HCT116 (cell line): ENCODE results near the gene GJD3. TPM values are rescaled to one million over a fixed set of nuclear protein-coding genes. Genes with fewer than 3 reads are reported as not detected.

ENCODE experiments used
- ATAC-seq: fragments of 200-7000 bp; cut with Tn5 transposase; 2 replicates; pipeline ENCODE4 v1.9.1; 2020; ENCODE audit warnings: mild to moderate bottlenecking, moderate library complexity
- BruUV-seq: library from RNA; stranded (reverse); fragments of 400-500 nt; replicated peaks from 2 replicates; lab custom pipeline; 2021; lab: Mats Ljungman, UMichigan
- CTCF ChIA-PET: fragments of 300-600 bp; sonication (Branson Sonifier 250); formaldehyde crosslinking; loops from one replicate; lab custom pipeline; 2021; ENCODE audit warnings: antibody characterized with exemption; lab: Charles Lee
- POLR2A ChIA-PET: fragments of 300-600, 350-600 bp; sonication (Branson Sonifier 250); formaldehyde crosslinking; loops from one replicate; lab custom pipeline; 2021; ENCODE audit warnings: antibody characterized with exemption; lab: Charles Lee
- RAD21 ChIA-PET, 2 experiments: fragments of 300-600 bp; sonication (Branson Sonifier 250); formaldehyde crosslinking; loops; one replicate each; lab custom pipeline; 2023; ENCODE audit warnings: low total read pairs in 2 of 2; ENCODE audit not compliant: uncharacterized antibody in 2 of 2, unreplicated experiment in 2 of 2, low non-redundant PET in 1 of 2; lab: Charles Lee
- DNase-seq: peaks from one replicate; pipeline ENCODE4 v3.0.0-alpha.2; 2010; ENCODE audit warnings: low read depth, low spot score
- H2AFZ ChIP-seq: fragments of 200-600 bp; shearing (Covaris generic), sonication (generic); 2 replicates; pipeline ENCODE4 v1.6.1; 2017; ENCODE audit warnings: low read depth, mixed run types, mixed read lengths, antibody characterized with exemption, low read length; ENCODE audit not compliant: poor library complexity, severe bottlenecking
- H3K27ac ChIP-seq: 2 replicates; pipeline ENCODE4 v1.5.1; 2012; ENCODE audit warnings: low read depth, low read length
- H3K27me3 ChIP-seq: fragments of 200-600 bp; sonication (generic); 2 replicates; pipeline ENCODE4 v1.6.1; 2016; ENCODE audit warnings: mixed run types, low read length, mixed read lengths; ENCODE audit not compliant: insufficient read depth
- H3K36me3 ChIP-seq, 2 experiments: fragments of 200-500 bp in 1 of 2; fragments of 200-600 bp in 1 of 2; sonication (Bioruptor generic) in 1 of 2; sonication (generic) in 1 of 2; 2 replicates each; pipeline versions ENCODE4 v1.5.1 to v1.6.1; 2014 to 2016; ENCODE audit warnings: low read length in 2 of 2, inconsistent platforms in 1 of 2, mixed read lengths in 1 of 2, mixed run types in 1 of 2; ENCODE audit not compliant: insufficient read depth in 2 of 2, control insufficient read depth in 1 of 2
- H3K4me1 ChIP-seq, 2 experiments: fragments of 200-600 bp in 1 of 2; sonication (generic) in 1 of 2; 2 replicates each; pipeline versions ENCODE4 v1.5.1 to v1.6.1; 2012 to 2017; ENCODE audit warnings: low read length in 2 of 2, inconsistent platforms in 1 of 2, mild to moderate bottlenecking in 1 of 2, mixed read lengths in 1 of 2, mixed run types in 1 of 2, moderate library complexity in 1 of 2; ENCODE audit not compliant: insufficient read depth in 2 of 2, control insufficient read depth in 1 of 2
- H3K4me2 ChIP-seq: fragments of 200-600 bp; sonication (generic); 2 replicates; pipeline ENCODE4 v1.6.1; 2017; ENCODE audit warnings: mixed run types, low read length, mixed read lengths
- H3K4me3 ChIP-seq, 2 experiments: fragments of 200-600 bp in 1 of 2; sonication (generic) in 1 of 2; replicated peaks in 1 of 2; 2 replicates each; pipeline ENCODE4 v1.5.1; 2011 to 2016; ENCODE audit warnings: low read length in 2 of 2, control low read depth in 1 of 2, low read depth in 1 of 2, mild to moderate bottlenecking in 1 of 2, mixed read lengths in 1 of 2, mixed run types in 1 of 2
- H3K79me2 ChIP-seq: fragments of 200-600 bp; sonication (generic); 2 replicates; pipeline ENCODE4 v1.6.1; 2017; ENCODE audit warnings: mild to moderate bottlenecking, mixed run types, low read length, moderate library complexity, mixed read lengths; ENCODE audit not compliant: insufficient read depth
- H3K9ac ChIP-seq: fragments of 200-600 bp; sonication (generic); 2 replicates; pipeline ENCODE4 v1.6.1; 2016; ENCODE audit warnings: low read length, mixed read lengths
- H3K9me2 ChIP-seq: fragments of 200-600 bp; sonication (generic), shearing (Covaris generic); 2 replicates; pipeline ENCODE4 v1.6.1; 2017; ENCODE audit warnings: mixed run types, mild to moderate bottlenecking, moderate library complexity; ENCODE audit not compliant: insufficient read depth
- H3K9me3 ChIP-seq, 2 experiments: fragments of 200-500 bp in 1 of 2; fragments of 200-600 bp in 1 of 2; sonication (Bioruptor generic) in 1 of 2; sonication (generic) in 1 of 2; 2 replicates each; pipeline ENCODE4 v1.6.1; 2014 to 2017; ENCODE audit warnings: low read length in 2 of 2, mixed read lengths in 2 of 2, inconsistent platforms in 1 of 2, low read depth in 1 of 2, mild to moderate bottlenecking in 1 of 2, mixed run types in 1 of 2, moderate library complexity in 1 of 2; ENCODE audit not compliant: control insufficient read depth in 1 of 2, insufficient read depth in 1 of 2
- H4K20me1 ChIP-seq: fragments of 200-600 bp; sonication (generic), shearing (Covaris generic); 2 replicates; pipeline ENCODE4 v1.6.1; 2017; ENCODE audit warnings: mixed run types, mild to moderate bottlenecking, moderate library complexity; ENCODE audit not compliant: insufficient read depth
- ATF3 ChIP-seq: IDR thresholded peaks from 2 replicates; pipeline ENCODE4 v1.6.1; 2012
- CBX3 ChIP-seq: IDR thresholded peaks from 2 replicates; pipeline ENCODE4 v1.6.1; 2012; ENCODE audit warnings: low read depth
- CEBPB ChIP-seq: IDR thresholded peaks from 2 replicates; pipeline ENCODE4 v1.6.1; 2012; ENCODE audit warnings: low read depth
- CTCF ChIP-seq, 3 experiments: fragments of 200-600 bp in 1 of 3; sonication (generic) in 1 of 3; IDR thresholded peaks in 2 of 3; conservative IDR thresholded peaks in 1 of 3; 2 replicates each; pipeline ENCODE4 v1.5.1; 2012 to 2017; ENCODE audit warnings: low read depth in 2 of 3, low read length in 2 of 3, antibody characterized with exemption in 1 of 3, borderline replicate concordance in 1 of 3, control low read depth in 1 of 3, mild to moderate bottlenecking in 1 of 3, mixed read lengths in 1 of 3, mixed run types in 1 of 3, moderate library complexity in 1 of 3; ENCODE audit not compliant: insufficient read depth in 1 of 3
- EGR1 ChIP-seq: IDR thresholded peaks from 2 replicates; pipeline ENCODE4 v1.6.1; 2012; ENCODE audit warnings: low read depth
- ELF1 ChIP-seq: IDR thresholded peaks from 2 replicates; pipeline ENCODE4 v1.6.1; 2012; ENCODE audit warnings: low read depth, borderline replicate concordance
- EZH2 ChIP-seq: fragments of 200-600 bp; sonication (generic); IDR thresholded peaks from 2 replicates; pipeline ENCODE4 v1.6.1; 2017; ENCODE audit warnings: antibody characterized with exemption, mixed run types
- EZH2phosphoT487 ChIP-seq: fragments of 200-600 bp; IDR thresholded peaks from 2 replicates; pipeline ENCODE4 v1.6.1; 2018; ENCODE audit warnings: antibody characterized with exemption, borderline replicate concordance
- FOSL1 ChIP-seq: IDR thresholded peaks from 2 replicates; pipeline ENCODE4 v1.6.1; 2012; ENCODE audit warnings: low read depth
- JUND ChIP-seq: IDR thresholded peaks from 2 replicates; pipeline ENCODE4 v1.6.1; 2012
- MAX ChIP-seq: IDR thresholded peaks from 2 replicates; pipeline ENCODE4 v1.6.1; 2012
- POLR2A ChIP-seq: IDR thresholded peaks from 2 replicates; pipeline ENCODE4 v1.7.0; 2011; ENCODE audit warnings: borderline replicate concordance; ENCODE audit not compliant: insufficient read depth, insufficient read length; ENCODE audit errors: extremely low read depth
- POLR2AphosphoS5 ChIP-seq: IDR thresholded peaks from 2 replicates; pipeline ENCODE4 v1.6.1; 2011; ENCODE audit warnings: mild to moderate bottlenecking, low read depth, low read length, moderate library complexity
- SIN3A ChIP-seq: IDR thresholded peaks from 2 replicates; pipeline ENCODE4 v1.6.1; 2012; ENCODE audit warnings: low read depth
- SP1 ChIP-seq: IDR thresholded peaks from 2 replicates; pipeline ENCODE4 v1.6.1; 2012; ENCODE audit warnings: low read depth
- YY1 ChIP-seq: IDR thresholded peaks from 2 replicates; pipeline ENCODE4 v1.6.1; 2011; ENCODE audit warnings: low read length, low read depth, moderate library complexity, mild to moderate bottlenecking; ENCODE audit not compliant: insufficient replicate concordance; ENCODE audit errors: extremely low read depth
- ZBTB33 ChIP-seq: IDR thresholded peaks from 2 replicates; pipeline ENCODE4 v1.6.1; 2011; ENCODE audit warnings: mild to moderate bottlenecking, low read length, moderate library complexity; ENCODE audit not compliant: insufficient replicate concordance; ENCODE audit errors: extremely low read depth
- ZFX ChIP-seq: fragments of 450-650 bp; IDR thresholded peaks from 2 replicates; pipeline ENCODE4 v1.6.1; 2017
- intact Hi-C: fragments of 100-400 bp; cut with micrococcal nuclease; formaldehyde crosslinking; loops from 2 replicates; pipeline ENCODE4 v1.10.0; 2022
- total RNA-seq: library from RNA; stranded (reverse); gene quantifications from one replicate; pipeline ENCODE4 v1.2.1, GENCODE V29; 2021; ENCODE audit not compliant: unreplicated experiment
- TF ChIP-seq, protein P1 (sequence below): IDR thresholded peaks from 2 replicates; pipeline ENCODE4 v1.6.1; 2012; ENCODE audit warnings: low read depth

Gene GJD3
- total RNA-seq, 1 experiment from 2014 or later: not detected

DNA sequence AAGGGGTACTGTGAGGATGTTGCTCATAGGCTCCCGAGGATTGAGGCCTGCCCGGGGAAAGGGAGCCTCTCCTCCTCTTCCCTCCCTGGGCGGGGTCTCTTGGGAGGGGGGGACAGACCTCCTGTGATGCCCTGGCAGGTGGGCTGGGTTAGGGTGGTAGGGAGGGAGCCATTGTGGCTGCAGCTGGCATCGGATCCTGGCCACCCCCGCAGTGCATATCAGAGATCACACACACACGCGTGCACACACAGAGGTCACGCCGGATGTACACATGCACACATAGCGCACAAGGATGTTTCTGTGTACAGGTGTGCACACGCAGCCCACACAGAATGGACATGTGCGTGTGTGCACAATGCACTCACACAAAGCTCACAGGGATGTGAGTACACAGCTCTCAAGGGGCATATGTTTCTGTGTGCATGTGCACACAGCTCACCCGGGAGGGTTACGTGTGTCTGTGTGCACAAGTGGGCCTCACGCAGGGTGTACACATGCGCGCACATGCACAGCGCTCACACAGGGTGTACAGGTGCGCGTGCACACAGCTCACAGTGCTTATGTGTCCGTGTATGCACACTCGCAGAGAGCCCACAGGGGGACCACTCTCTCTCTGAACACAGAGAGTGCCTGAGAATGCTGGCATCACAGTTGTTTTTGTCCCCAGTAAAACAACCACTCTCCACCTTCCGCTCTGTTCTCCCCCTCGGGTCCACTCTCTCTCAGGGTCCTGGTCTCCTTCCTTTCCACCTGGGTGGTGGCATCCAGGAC lies 2.4 kb downstream of the GJD3 start:
- Histone ChIP-seq H3K79me2 (no peaks in the 10 kb centered on the region), H3K36me3 (no peaks in the 10 kb centered on the region), H3K4me2 (peak overlapping the region; percentile 73), H2AFZ (peak overlapping the region; percentile 48), H3K27ac (peak overlapping the region; percentile 67; the same call in 1 of the 2 replicates), H4K20me1 (no peaks in the 10 kb centered on the region), H3K9me2 (no peaks in the 10 kb centered on the region), H3K4me1 (peaks cover 4 to 31% of the 10 kb centered on the region in 2 experiments; a peak in 3 of 4 replicates), H3K27me3 (no peaks in the 10 kb centered on the region), H3K9me3 (no peaks in the 10 kb centered on the region), H3K4me3 (peak overlapping the region; percentile 42 to 55), H3K9ac (peak overlapping the region; percentile 60)
- intact Hi-C loops: loop anchor here (1.0 kb wide), 1 partner anchor 198 kb away; no protein-coding TSS in a partner anchor
- ChIA-PET CTCF (interaction anchor here (0.8 to 4.2 kb wide), 6 partner anchors 19 to 198 kb away, joined by 3 to 34 read pairs (median 8); no protein-coding TSS in a partner anchor), POLR2A (interaction anchor here (1.7 kb wide), 1 partner anchor 198 kb away, joined by 6 read pairs; no protein-coding TSS in a partner anchor), RAD21 (interaction anchor here (1.0 to 2.5 kb wide), 4 partner anchors 171 to 198 kb away, joined by 3 to 9 read pairs (median 4); no protein-coding TSS in a partner anchor)
- DNase-seq: no peak
- peak; percentile 29 for ATAC-seq
- no TSS peak for BruUV-seq
- TF ChIP-seq SIN3A (no peak), CTCF (IDR thresholded peaks at IDR 0.05 in 2 of 3, conservative IDR thresholded peaks at IDR 0.05 in 1 of 3; ENCODE audit: borderline replicate concordance in 1 of 3, insufficient read depth in 1 of 3, low read depth in 2 of 3, low read length in 2 of 3) (no peak), EGR1 (no peak), YY1 (no peak), POLR2A (no peak), EZH2 (no peak), ZFX (no peak), CEBPB (no peak), ATF3 (no peak), FOSL1 (no peak), JUND (no peak), MAX (no peak), ZBTB33 (no peak), POLR2AphosphoS5 (no peak), ELF1 (no peak), EZH2phosphoT487 (no peak), CBX3 (no peak; the same call in 1 of the 2 replicates), SP1 (no peak)
- TF ChIP-seq, protein P1, sequence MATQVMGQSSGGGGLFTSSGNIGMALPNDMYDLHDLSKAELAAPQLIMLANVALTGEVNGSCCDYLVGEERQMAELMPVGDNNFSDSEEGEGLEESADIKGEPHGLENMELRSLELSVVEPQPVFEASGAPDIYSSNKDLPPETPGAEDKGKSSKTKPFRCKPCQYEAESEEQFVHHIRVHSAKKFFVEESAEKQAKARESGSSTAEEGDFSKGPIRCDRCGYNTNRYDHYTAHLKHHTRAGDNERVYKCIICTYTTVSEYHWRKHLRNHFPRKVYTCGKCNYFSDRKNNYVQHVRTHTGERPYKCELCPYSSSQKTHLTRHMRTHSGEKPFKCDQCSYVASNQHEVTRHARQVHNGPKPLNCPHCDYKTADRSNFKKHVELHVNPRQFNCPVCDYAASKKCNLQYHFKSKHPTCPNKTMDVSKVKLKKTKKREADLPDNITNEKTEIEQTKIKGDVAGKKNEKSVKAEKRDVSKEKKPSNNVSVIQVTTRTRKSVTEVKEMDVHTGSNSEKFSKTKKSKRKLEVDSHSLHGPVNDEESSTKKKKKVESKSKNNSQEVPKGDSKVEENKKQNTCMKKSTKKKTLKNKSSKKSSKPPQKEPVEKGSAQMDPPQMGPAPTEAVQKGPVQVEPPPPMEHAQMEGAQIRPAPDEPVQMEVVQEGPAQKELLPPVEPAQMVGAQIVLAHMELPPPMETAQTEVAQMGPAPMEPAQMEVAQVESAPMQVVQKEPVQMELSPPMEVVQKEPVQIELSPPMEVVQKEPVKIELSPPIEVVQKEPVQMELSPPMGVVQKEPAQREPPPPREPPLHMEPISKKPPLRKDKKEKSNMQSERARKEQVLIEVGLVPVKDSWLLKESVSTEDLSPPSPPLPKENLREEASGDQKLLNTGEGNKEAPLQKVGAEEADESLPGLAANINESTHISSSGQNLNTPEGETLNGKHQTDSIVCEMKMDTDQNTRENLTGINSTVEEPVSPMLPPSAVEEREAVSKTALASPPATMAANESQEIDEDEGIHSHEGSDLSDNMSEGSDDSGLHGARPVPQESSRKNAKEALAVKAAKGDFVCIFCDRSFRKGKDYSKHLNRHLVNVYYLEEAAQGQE: no peak
